ENCODE measurements around the gene CELF4.

- TF ChIP-seq CTCF (IDR thresholded peaks at IDR 0.05; ENCODE audit: borderline replicate concordance, extremely low read depth, low read length, poor library complexity, severe bottlenecking) (no peak), EZH2 (IDR thresholded peaks at IDR 0.05; ENCODE audit: borderline replicate concordance, low read depth, low read length, severe bottlenecking) (no peak)
Observed at GRCh38 chr18:37270666-37271052, 294.9 kb downstream of the CELF4 start.

Measured in DND-41 (cell line).